B cell (primary cell): ENCODE measurements around the gene DNAJA3. TPM values are rescaled to one million over a fixed set of nuclear protein-coding genes. Genes with fewer than 3 reads are reported as not detected.

ENCODE experiments used
- ATAC-seq: fragments of 200-7000 bp; cut with Tn5 transposase; one replicate; pipeline ENCODE4 v1.10.0; 2021; ENCODE audit warnings: low read depth, mild to moderate bottlenecking, moderate number of reproducible peaks, moderate library complexity
- CTCF ChIA-PET: fragments of 350-600 bp; sonication (Branson Sonifier 250); formaldehyde crosslinking; loops from one replicate; lab custom pipeline; 2021; ENCODE audit warnings: antibody characterized with exemption, inconsistent platforms; lab: Charles Lee
- POLR2A ChIA-PET: fragments of 350-600 bp; sonication (Branson Sonifier 250); formaldehyde crosslinking; loops from one replicate; lab custom pipeline; 2021; ENCODE audit warnings: antibody characterized with exemption; lab: Charles Lee
- DNase-seq: peaks from one replicate; pipeline ENCODE4 v3.0.0; 2013
- H2AFZ ChIP-seq: 2 replicates; pipeline ENCODE4 v1.6.1; 2012; ENCODE audit warnings: mild to moderate bottlenecking, low read depth, low read length; ENCODE audit not compliant: insufficient read depth, poor library complexity, severe bottlenecking
- H3K27ac ChIP-seq, 2 donors: 1 replicate in 1 of 2; 2 replicates in 1 of 2; pipeline ENCODE4 v1.5.1; 2012 to 2013; ENCODE audit warnings: low read length in 2 of 2, mild to moderate bottlenecking in 2 of 2, moderate library complexity in 1 of 2
- H3K27me3 ChIP-seq, 4 experiments: fragments of 200-600 bp in 1 of 4; sonication (generic) in 1 of 4; replicated peaks in 1 of 4; 1 replicate in 2 of 4; 2 replicates in 2 of 4; pipeline versions ENCODE4 v1.6.1 to v1.7.0; 2013 to 2016; ENCODE audit warnings: low read length in 3 of 4, mild to moderate bottlenecking in 2 of 4, mixed read lengths in 1 of 4, moderate library complexity in 1 of 4; ENCODE audit not compliant: insufficient read depth in 4 of 4, control insufficient read depth in 3 of 4; ENCODE audit errors: control extremely low read depth in 1 of 4
- H3K36me3 ChIP-seq, 2 experiments: replicated peaks in 1 of 2; 1 replicate in 1 of 2; 2 replicates in 1 of 2; pipeline versions ENCODE4 v1.6.1 to v1.7.1; 2013; ENCODE audit warnings: low read length in 1 of 2; ENCODE audit not compliant: insufficient read depth in 2 of 2, control insufficient read depth in 1 of 2; ENCODE audit errors: control extremely low read depth in 1 of 2, extremely low read depth in 1 of 2
- H3K4me1 ChIP-seq, 2 donors: fragments of 200-600 bp in 1 of 2; sonication (generic) in 1 of 2; 1 replicate in 1 of 2; 2 replicates in 1 of 2; pipeline versions ENCODE4 v1.5.1 to v1.6.1; 2013 to 2017; ENCODE audit warnings: low read length in 2 of 2; ENCODE audit not compliant: control insufficient read depth in 2 of 2, insufficient read depth in 2 of 2
- H3K4me2 ChIP-seq: replicated peaks from 2 replicates; pipeline ENCODE3; 2012; ENCODE audit warnings: mild to moderate bottlenecking, low read depth, low read length; ENCODE audit not compliant: poor library complexity, severe bottlenecking
- H3K4me3 ChIP-seq, 5 experiments: fragments of 200-600 bp in 1 of 5; sonication (generic) in 1 of 5; 1 replicate in 3 of 5; 2 replicates in 2 of 5; pipeline versions ENCODE4 v1.5.1 to v1.7.0; 2011 to 2016; ENCODE audit warnings: low read length in 4 of 5, mild to moderate bottlenecking in 4 of 5, low read depth in 2 of 5, control low read depth in 1 of 5, moderate library complexity in 1 of 5; ENCODE audit not compliant: insufficient read depth in 1 of 5; ENCODE audit errors: control extremely low read depth in 1 of 5, extremely low read depth in 1 of 5
- H3K79me2 ChIP-seq: fragments of 200-600 bp; sonication (generic); one replicate; pipeline ENCODE4 v1.6.0; 2016; ENCODE audit warnings: low read length; ENCODE audit not compliant: control insufficient read depth, insufficient read depth
- H3K9ac ChIP-seq: fragments of 200-600 bp; sonication (generic); 2 replicates; pipeline ENCODE4 v1.6.1; 2017; ENCODE audit warnings: mild to moderate bottlenecking, low read length, moderate library complexity
- H3K9me3 ChIP-seq, 3 donors: one replicate each; pipeline versions ENCODE4 v1.6.1 to v1.7.1; 2013; ENCODE audit warnings: low read length in 2 of 3; ENCODE audit not compliant: control insufficient read depth in 2 of 3, insufficient read depth in 1 of 3; ENCODE audit errors: control extremely low read depth in 1 of 3
- H4K20me1 ChIP-seq: 2 replicates; pipeline ENCODE4 v1.6.0; 2012; ENCODE audit warnings: mild to moderate bottlenecking, low read length; ENCODE audit not compliant: insufficient read depth, control insufficient read depth, poor library complexity, severe bottlenecking
- H3K27ac Mint-ChIP-seq: one replicate; pipeline ENCODE4 v1.8.0; 2021; ENCODE audit warnings: mixed read lengths
- H3K27me3 Mint-ChIP-seq: one replicate; pipeline ENCODE4 v1.8.0; 2021; ENCODE audit warnings: mixed read lengths
- H3K4me1 Mint-ChIP-seq: one replicate; pipeline ENCODE4 v1.8.0; 2021; ENCODE audit warnings: mixed read lengths
- H3K4me3 Mint-ChIP-seq: one replicate; pipeline ENCODE4 v1.8.0; 2021; ENCODE audit warnings: mixed read lengths
- H3K9me3 Mint-ChIP-seq: one replicate; pipeline ENCODE4 v1.8.0; 2022; ENCODE audit warnings: mixed read lengths; ENCODE audit not compliant: insufficient read depth
- CTCF ChIP-seq: fragments of 200-600 bp; IDR thresholded peaks from one replicate; pipeline ENCODE4 v1.8.0; 2022; ENCODE audit warnings: antibody characterized with exemption, mild to moderate bottlenecking
- EZH2 ChIP-seq: IDR thresholded peaks from 2 replicates; pipeline ENCODE4 v1.6.1; 2012; ENCODE audit warnings: borderline replicate concordance, low read depth, mild to moderate bottlenecking, moderate library complexity, low read length; ENCODE audit not compliant: insufficient read depth, poor library complexity, severe bottlenecking
- WGBS: methylation state at CpG from one replicate; pipeline ENCODE4 v1.1.5; 2013; ENCODE audit warnings: missing lambda C conversion rate; ENCODE audit not compliant: insufficient coverage; 5-methylcytosine and 5-hydroxymethylcytosine counted together
- intact Hi-C: fragments of 100-400 bp; cut with micrococcal nuclease; formaldehyde crosslinking; loops from one replicate; pipeline ENCODE4 v1.10.0; 2022
- polyA plus RNA-seq: library from polyadenylated mRNA; depleted of rRNA; stranded (reverse); fragments of >200 nt; gene quantifications from 2 replicates; pipeline ENCODE4 v1.2.3, GENCODE V29; 2012
- total RNA-seq, 2 donors: library from RNA; stranded (reverse); fragments of 120-200 nt in 1 of 2; gene quantifications; 1 replicate in 1 of 2; 2 replicates in 1 of 2; pipeline versions ENCODE4 v1.2.3 to v1.2.4, GENCODE V29; 2013 to 2022

Gene DNAJA3
- total and polyA plus RNA-seq, 2 donors (not counting 1 experiment from before 2014, with no cell fraction given): 59.3 to 67.7 TPM

GRCh38 chr16:4442371-4442770 lies 16.7 kb downstream of the DNAJA3 start:
- Histone ChIP-seq H4K20me1 (peaks cover 7% of the 10 kb centered on the region), H3K27me3 (no peaks in the 10 kb centered on the region), H3K27ac (no peak overlapping the region), H3K9me3 (no peaks in the 10 kb centered on the region), H3K79me2 (peaks cover 56% of the 10 kb centered on the region), H3K9ac (no peak overlapping the region), H3K4me2 (no peak overlapping the region), H3K4me1 (no peaks in the 10 kb centered on the region), H3K4me3 (no peak overlapping the region), H3K36me3 (peaks cover 5 to 80% of the 10 kb centered on the region in 2 experiments), H2AFZ (no peak overlapping the region)
- H3K4me3 Mint-ChIP-seq: no peak overlapping the region
- no peak overlapping the region for H3K27ac Mint-ChIP-seq
- H3K4me1 Mint-ChIP-seq: no peaks in the 10 kb centered on the region
- no peak for TF ChIP-seq EZH2
- TF ChIP-seq CTCF: no peak
- 94% methylated on average over 8 of the region's 11 CpGs for WGBS
- no peaks in the 10 kb centered on the region for H3K9me3 Mint-ChIP-seq
- H3K27me3 Mint-ChIP-seq: no peaks in the 10 kb centered on the region
- DNase-seq (no peak), ATAC-seq (no peak)
- CTCF ChIA-PET: no interaction called here
- POLR2A ChIA-PET: no interaction called here
- intact Hi-C loops: no loop called here

- WGBS: 81% methylated on average over 5 of the region's 5 CpGs
- H3K27ac ChIP-seq: no peak overlapping the region
- H3K4me1 ChIP-seq: no peaks in the 10 kb centered on the region
- H3K79me2 ChIP-seq: peaks cover 51% of the 10 kb centered on the region
- peaks cover 5 to 81% of the 10 kb centered on the region in 2 experiments for H3K36me3 ChIP-seq
- no peak overlapping the region for H3K27ac Mint-ChIP-seq
- intact Hi-C loops: no loop called here
- no peaks in the 10 kb centered on the region for H3K9me3 Mint-ChIP-seq
- POLR2A ChIA-PET: no interaction called here
- DNase-seq (no peak), ATAC-seq (no peak)
- TF ChIP-seq CTCF (no peak), EZH2 (no peak)
- no peaks in the 10 kb centered on the region for H3K27me3 Mint-ChIP-seq
- H3K4me1 Mint-ChIP-seq: no peaks in the 10 kb centered on the region
- no peaks in the 10 kb centered on the region for H3K9me3 ChIP-seq
- no peaks in the 10 kb centered on the region for H3K27me3 ChIP-seq
- no peak overlapping the region for H3K4me2 ChIP-seq
- no peak overlapping the region for H3K4me3 Mint-ChIP-seq
- no peak overlapping the region for H3K4me3 ChIP-seq
- peaks cover 7% of the 10 kb centered on the region for H4K20me1 ChIP-seq
- CTCF ChIA-PET: no interaction called here
- no peak overlapping the region for H2AFZ ChIP-seq
- H3K9ac ChIP-seq: no peak overlapping the region
Observed at GRCh38 chr16:4443271-4443670, 17.6 kb downstream of the DNAJA3 start.
